ENCODE data around the gene TMEM185B.

Gene TMEM185B

DNA sequence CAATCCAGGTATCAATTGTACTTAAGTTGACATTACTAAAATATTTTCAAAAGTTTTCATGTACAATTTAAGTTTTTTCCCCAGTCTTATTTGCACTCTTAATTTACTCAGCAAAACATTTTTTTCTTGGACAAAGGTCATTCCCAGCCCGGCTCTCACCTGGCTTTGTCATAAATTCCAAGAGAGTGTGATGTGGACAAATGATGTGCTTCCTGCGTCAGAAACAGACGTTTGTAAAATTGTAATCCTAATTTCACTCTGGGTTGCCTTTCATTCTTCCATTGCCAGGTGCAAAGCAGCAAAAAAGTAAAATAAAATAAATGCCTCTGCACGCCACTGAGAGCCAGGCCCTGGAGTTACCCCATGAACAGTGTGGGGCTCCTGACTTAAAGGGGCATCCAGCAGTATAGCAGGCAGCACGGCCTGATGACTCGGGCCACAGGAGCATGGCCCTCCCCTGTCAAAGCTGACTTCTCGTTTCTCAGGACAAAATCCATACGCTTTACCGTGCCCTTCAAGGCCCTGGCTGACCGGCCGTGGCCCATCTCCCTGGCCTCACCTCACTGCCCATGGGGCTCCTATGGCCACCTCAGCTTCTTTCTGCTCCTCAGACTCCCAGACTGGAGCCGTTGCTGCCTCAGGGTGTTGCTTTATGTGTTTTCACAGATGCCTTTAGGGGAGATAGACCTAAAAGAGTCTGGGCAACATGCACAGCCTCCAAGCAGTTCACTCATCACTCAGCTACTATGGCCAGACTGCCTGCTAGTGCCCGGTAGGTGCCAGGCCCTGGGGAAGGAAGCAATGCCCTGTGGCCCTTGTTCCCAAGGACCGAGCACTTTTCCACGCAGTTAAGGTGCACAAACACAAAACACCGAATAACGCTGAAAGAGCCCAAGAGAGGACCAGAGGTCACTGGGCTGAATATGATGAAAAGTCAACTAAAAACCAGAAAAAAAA is 7.6 kb upstream of the TMEM185B start:
- DNase-seq = no peak

DNA sequence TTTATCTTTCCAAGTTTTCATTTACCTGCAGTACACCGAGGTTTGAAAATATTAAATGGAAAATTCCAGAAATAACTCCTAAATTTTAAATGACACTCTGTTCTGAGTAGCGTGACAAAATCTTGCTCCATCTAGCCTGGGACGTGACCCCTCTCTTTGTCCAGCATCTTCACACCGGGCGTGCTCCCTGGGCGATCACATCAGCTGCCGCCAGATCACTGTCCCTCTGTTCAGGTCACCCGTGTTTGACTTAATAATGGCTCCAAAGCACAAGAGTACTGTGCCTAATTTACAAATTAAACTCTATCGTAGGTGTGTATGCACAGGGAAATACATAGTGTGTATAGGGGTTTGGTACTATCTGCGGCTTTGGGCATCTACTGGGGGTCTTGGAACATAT is 6.1 kb upstream of the TMEM185B start:
- DNase-seq = no peak

GRCh38 chr2:120228503-120228902 is 5.3 kb upstream of the TMEM185B start:
- peak; percentile 14 for DNase-seq

DNA sequence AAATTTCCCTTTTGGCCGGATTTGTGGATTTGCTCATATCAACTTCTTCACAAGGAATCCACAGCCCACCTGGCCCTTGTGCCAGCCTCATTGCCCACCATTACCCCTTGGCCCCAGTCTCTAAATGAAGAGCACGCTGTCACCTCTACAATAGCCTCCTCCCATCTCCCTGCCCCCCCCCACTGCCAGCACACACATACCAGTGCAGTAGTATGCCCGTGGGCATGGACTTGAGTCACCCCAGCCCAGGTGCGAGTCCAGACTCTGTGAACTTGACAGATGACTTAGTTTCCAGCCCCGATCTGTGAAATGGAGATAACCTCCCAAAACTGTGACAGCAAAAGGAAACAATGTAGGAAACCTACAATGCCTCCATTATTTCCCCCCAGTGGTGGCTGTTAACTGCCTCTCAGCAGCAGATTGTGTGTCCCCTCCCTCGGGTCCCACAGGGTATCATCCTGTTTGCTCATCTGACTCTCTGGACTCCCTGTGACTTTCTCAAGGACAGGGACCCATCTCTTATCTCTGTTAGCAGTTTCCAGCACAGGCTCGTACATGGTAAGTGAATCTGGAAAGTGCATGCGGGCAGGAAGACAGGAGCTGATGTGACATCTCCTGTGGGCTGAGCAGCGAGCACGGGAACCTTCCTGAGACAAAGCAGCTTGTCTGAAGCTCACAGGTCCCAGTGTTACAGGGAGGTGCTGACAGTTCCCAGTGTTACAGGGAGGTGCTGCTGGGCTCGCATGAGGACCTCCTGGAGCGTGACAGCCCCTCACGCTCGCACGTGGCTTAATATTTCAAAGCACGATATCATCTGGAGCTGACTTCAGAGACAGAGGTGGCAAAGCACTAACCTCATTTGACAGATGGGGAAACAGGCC is 4.2 kb upstream of the TMEM185B start:
- DNase-seq = peak; percentile 71

GRCh38 chr2:120226316-120226715 is 3.1 kb upstream of the TMEM185B start:
- no peak for DNase-seq

GRCh38 chr2:120225549-120226065 is 2.4 kb upstream of the TMEM185B start:
- no peak for DNase-seq

DNA sequence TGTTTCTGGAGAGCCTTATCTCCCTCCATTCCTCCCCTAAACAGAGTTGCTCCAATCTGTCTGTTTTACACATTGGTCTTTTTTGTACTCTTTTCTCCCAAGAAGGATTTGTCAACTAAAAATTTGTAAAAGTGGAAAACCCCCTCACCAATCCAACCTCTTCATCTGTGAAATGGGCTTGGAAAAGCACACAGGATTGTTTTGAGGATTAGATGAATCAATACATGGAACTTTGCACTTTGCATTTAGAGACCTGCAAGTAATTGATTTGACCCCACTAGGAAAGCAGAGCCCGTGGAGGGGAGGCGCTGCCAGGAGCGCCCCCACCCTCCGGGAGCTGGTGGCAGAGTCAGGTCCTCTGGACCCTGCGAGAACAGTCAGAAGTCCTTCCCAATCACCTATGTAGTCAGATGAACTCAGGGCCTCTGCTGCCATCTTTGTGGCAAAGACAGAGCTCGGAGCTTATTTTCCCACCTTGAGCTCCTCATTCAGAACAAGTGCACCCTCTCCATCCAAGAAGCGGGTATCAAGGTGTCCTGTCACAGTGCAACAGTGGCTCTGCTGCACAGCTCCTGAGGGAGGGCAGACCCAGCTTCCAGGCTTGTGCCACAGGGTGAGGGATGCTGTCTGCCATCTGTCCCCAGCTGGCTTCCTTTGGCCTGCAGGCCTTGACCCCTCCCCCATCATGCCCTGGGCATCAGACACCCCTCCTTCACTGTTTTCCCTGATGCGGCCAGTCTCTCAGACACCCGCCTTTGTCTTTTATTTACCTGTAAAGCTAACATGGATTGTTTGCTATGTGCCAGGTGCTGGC is 1.7 kb upstream of the TMEM185B start:
- no peak for DNase-seq

DNA sequence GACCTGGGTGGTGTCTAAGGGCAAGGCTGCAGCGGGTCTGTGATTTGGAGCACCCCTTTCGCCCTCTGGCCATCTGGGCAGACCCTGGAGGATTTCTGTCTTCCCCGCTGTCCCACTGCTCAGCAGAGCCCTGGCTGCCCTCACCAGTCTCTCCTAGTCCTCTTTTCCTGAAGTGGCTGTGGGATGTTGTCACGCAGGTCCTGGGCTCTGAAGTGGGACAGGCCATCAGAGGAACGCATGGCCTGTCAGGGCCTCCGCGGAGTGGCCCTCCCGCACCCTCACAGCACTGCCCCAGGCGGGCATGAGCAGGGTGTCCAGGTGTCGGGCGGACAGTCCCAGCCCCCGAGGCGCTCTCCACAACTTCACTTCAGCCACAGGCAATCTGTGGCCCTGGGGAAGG is 1.1 kb upstream of the TMEM185B start:
- no peak for DNase-seq

DNA sequence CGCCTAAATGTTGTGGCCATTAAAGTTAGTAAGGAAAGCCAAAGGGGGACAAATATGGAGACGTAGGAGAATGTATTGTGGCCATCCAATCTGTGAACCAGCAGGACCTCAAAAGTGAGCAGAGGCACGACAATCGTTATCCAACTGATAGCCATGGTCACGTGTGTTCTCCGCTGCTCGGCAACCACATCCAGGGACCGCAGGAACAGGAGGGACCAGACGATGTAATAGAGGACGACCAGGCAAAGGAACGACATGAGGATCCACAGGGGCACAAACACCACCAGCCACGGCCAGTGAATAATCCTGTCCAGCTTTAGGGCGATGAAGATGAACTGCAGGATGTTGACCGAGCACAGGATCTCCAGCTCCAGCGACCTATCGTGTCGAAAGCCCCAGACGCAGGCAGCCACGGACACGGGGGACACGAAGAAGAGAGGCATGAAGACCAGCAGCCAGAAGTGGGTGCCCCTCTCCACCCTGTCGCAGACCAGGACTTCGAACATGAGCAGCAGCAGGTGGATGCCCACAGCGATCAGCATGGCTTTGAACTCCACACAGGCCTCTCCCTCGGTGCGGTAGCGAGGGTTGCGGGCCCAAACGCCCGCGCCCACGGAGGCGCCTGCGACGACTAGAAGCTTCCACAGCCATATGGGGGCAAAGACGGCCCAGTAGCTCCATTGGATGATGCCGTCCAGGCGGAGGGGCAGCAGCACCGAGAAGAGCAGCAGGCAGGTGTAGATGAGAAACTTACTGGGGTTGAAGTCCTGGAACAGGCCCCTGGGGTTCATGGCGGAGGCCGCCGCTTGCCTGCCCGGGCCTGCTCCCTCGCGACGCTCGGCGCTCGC is 790 bp downstream of the TMEM185B start:
- no peak for DNase-seq

DNA sequence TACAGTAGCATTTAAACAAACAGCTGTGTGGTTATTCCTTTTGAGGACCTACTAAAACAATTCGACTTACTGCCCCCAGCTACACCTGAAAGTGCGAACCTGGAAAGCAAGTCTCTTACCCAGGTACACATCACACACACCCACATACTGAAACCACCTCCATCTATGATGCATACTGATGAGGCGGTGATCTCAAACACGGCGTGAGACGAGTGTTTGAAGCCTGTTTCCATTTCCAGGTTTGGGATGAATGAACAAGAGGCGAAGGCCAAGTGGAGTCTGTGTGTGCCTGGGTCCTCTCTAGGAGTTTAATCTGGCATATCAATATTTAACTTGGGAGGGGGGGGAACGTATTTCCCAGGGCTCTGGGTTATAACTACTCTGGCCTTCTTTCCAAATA is 1.6 kb downstream of the TMEM185B start:
- DNase-seq = no peak

DNA sequence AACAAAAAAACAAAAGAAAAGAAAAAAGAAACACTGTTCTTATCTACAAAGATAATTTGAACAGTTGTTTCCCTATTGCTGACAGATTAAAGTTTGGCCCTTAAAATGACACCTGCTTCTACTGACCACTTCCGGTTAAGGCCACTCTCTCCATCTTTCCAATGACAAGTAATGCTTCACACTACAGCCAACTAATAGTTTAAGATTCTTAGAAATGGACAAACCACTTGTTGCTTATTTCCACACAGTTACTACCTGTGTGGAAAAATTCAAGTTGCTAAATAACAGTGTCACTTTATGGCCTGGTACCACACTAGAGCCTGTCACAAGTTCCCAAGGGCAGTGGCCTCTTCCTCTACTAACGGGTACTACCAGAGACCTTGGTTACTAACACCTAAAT is 2.4 kb downstream of the TMEM185B start:
- DNase-seq = no peak

DNA sequence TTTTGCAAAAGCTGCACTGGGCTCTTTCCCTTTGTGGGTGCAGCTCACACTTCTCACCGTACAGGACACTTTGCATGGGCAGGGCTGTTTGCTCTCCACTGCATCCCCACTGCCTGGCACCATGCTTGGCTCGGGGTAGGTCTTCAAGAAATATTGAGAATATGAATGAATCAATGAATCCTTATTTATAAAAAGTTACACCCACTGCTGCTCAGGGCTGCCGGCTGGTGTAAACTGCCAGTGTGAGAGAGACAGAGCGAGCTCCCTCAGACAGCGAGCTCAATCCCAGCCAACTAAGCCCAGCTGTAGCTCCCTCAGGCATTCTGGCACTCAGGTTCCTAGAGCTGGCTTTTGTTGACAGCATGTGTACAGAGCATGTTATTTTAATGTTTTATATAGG is 3.4 kb downstream of the TMEM185B start:
- no peak for DNase-seq

- no peak for DNase-seq
These were observed 3.9 kb downstream of the TMEM185B start for GRCh38 chr2:120219291-120219690.

GRCh38 chr2:120218181-120218580 is 5.0 kb downstream of the TMEM185B start:
- DNase-seq = no peak

DNA sequence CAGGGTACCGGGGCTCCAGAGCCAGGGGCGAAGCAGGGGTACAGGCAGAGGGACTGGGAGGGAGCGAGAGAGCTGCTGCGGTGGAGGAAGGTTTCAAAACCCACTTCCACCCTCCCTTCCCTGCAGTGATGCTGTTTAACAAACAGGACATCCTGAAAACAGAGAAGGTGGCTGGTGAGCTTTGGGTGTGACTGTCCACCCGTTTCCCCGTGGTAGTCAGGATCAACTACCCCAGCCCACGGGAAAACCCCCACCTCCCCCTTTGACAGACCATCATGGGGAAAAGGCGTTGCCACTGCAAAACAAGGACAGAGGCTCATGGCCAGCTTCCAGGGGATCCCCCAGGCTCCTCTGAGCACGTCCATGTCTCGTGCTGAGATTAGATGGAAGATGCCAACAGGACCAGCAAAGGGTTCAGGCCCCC is 12.9 kb downstream of the TMEM185B start:
- DNase-seq = no peak

DNA sequence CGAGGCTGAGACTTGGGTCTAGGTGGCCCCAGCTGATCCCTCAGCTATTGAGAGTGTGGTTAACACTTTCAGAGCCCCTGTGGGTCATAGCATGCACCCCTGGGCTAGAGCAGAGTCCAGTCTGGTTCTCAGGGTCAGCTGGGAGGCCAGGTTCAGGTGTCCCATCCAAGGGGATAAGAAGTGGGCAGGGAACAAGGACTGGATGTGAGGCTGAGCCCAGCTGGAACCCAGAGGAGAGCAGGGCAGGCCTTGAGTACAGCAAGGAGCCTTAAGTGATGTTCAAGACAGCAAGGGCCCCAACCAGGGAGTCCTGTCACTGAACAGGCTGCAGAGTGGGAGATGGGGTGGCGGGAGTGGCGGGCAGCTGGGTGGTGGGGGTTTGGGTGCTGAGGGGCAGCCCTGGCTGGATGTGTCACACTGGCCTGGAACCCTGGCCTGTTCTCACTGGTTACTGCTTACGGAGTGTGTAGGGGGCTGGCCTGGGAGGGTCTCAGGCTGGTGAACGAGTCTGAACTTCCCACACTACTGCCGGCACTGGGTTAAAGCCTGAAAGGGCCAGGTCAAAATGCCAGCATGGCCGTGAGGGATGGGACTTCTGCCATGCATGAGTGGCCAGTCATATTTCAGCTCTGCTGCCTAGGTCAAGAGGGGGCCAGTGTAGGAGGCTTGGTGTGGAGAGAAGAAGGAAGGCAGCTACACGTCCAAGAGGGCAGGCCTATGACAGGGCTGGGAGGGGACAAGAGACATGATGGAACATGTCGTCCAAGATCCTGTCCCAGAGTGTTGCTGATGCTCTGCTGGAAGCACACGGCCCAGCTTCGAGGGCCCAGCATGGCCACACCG is 13.6 kb downstream of the TMEM185B start:
- no peak for DNase-seq

GRCh38 chr2:120208381-120209353 is 14.5 kb downstream of the TMEM185B start:
- no peak for DNase-seq

GRCh38 chr2:120206022-120206581 is 17.1 kb downstream of the TMEM185B start:
- DNase-seq = peak; percentile 31
